H9 (cell line): Measurements from ENCODE around the gene CBLB. TPM values are rescaled to one million over a fixed set of nuclear protein-coding genes. Genes with fewer than 3 reads are reported as not detected.

Experiments
- DNase-seq: peaks from one replicate; pipeline ENCODE4 v3.0.0-alpha.2; 2017
- H2AFZ ChIP-seq: one replicate; pipeline ENCODE4 v1.6.1; 2013; ENCODE audit warnings: mild to moderate bottlenecking, low read length, control low read depth, moderate library complexity
- H2AK5ac ChIP-seq: 2 replicates; pipeline ENCODE4 v1.6.1; 2013; ENCODE audit warnings: low read length, control low read depth, mixed read lengths; ENCODE audit not compliant: insufficient read length
- H2BK120ac ChIP-seq: one replicate; pipeline ENCODE4 v1.6.1; 2013; ENCODE audit warnings: low read depth, mild to moderate bottlenecking, low read length, control low read depth, inconsistent platforms; ENCODE audit not compliant: poor library complexity, severe bottlenecking
- H2BK12ac ChIP-seq: 2 replicates; pipeline ENCODE4 v1.6.1; 2013; ENCODE audit warnings: low read length, control low read depth, mixed read lengths, low read depth; ENCODE audit not compliant: insufficient read length
- H2BK15ac ChIP-seq: 2 replicates; pipeline ENCODE4 v1.6.1; 2013; ENCODE audit warnings: low read depth, low read length, control low read depth
- H2BK20ac ChIP-seq: one replicate; pipeline ENCODE4 v1.6.1; 2013; ENCODE audit warnings: low read depth, mild to moderate bottlenecking, low read length, control low read depth, inconsistent platforms; ENCODE audit not compliant: poor library complexity, severe bottlenecking
- H2BK5ac ChIP-seq: 2 replicates; pipeline ENCODE4 v1.6.1; 2013; ENCODE audit warnings: low read length, control low read depth, mixed read lengths; ENCODE audit not compliant: insufficient read length
- H3K14ac ChIP-seq: 2 replicates; pipeline ENCODE4 v1.6.1; 2013; ENCODE audit warnings: low read length, control low read depth; ENCODE audit not compliant: insufficient read depth
- H3K18ac ChIP-seq: 2 replicates; pipeline ENCODE4 v1.6.1; 2013; ENCODE audit warnings: low read depth, mild to moderate bottlenecking, mixed read lengths, low read length, control low read depth; ENCODE audit not compliant: insufficient read length
- H3K23ac ChIP-seq: 2 replicates; pipeline ENCODE4 v1.6.1; 2013; ENCODE audit warnings: low read length, control low read depth, mixed read lengths, low read depth; ENCODE audit not compliant: insufficient read length
- H3K23me2 ChIP-seq: 2 replicates; pipeline ENCODE4 v1.6.1; 2013; ENCODE audit warnings: low read depth, mild to moderate bottlenecking, mixed read lengths, low read length, control low read depth; ENCODE audit not compliant: insufficient read length, poor library complexity, severe bottlenecking
- H3K27ac ChIP-seq: 2 replicates; pipeline ENCODE4 v1.5.1; 2013; ENCODE audit warnings: low read length, control low read depth, mixed read lengths, low read depth; ENCODE audit not compliant: insufficient read length
- H3K27me3 ChIP-seq: 2 replicates; pipeline ENCODE4 v1.6.1; 2013; ENCODE audit warnings: low read length, control low read depth, inconsistent platforms; ENCODE audit not compliant: insufficient read depth
- H3K4ac ChIP-seq: 2 replicates; pipeline ENCODE4 v1.6.1; 2013; ENCODE audit warnings: low read depth, mild to moderate bottlenecking, control low read depth, inconsistent platforms, low read length, moderate library complexity
- H3K4me1 ChIP-seq: 2 replicates; pipeline ENCODE4 v1.6.1; 2013; ENCODE audit warnings: low read length, control low read depth, inconsistent platforms; ENCODE audit not compliant: insufficient read depth
- H3K4me2 ChIP-seq: 2 replicates; pipeline ENCODE4 v1.6.1; 2013; ENCODE audit warnings: low read length, control low read depth, mixed read lengths; ENCODE audit not compliant: insufficient read length, insufficient read depth
- H3K56ac ChIP-seq: 2 replicates; pipeline ENCODE4 v1.6.1; 2013; ENCODE audit warnings: low read depth, mild to moderate bottlenecking, mixed read lengths, low read length, control low read depth; ENCODE audit not compliant: insufficient read length
- H3K79me1 ChIP-seq: 2 replicates; pipeline ENCODE4 v1.6.1; 2013; ENCODE audit warnings: low read depth, mild to moderate bottlenecking, moderate library complexity, low read length, control low read depth, inconsistent platforms; ENCODE audit not compliant: insufficient read depth, poor library complexity, severe bottlenecking
- H3K79me2 ChIP-seq: 2 replicates; pipeline ENCODE4 v1.6.1; 2013; ENCODE audit warnings: low read length, control low read depth, inconsistent platforms; ENCODE audit not compliant: insufficient read depth
- H3K9ac ChIP-seq: 2 replicates; pipeline ENCODE4 v1.6.1; 2013; ENCODE audit warnings: low read length, control low read depth, mixed read lengths; ENCODE audit not compliant: insufficient read length; ENCODE audit errors: extremely low read depth
- H3K9me3 ChIP-seq: one replicate; pipeline ENCODE4 v1.6.1; 2013; ENCODE audit warnings: low read depth, low read length, inconsistent platforms; ENCODE audit not compliant: control insufficient read depth
- H3T11ph ChIP-seq: one replicate; pipeline ENCODE4 v1.6.1; 2013; ENCODE audit warnings: mild to moderate bottlenecking, low read length, control low read depth, inconsistent platforms
- H4K20me1 ChIP-seq: one replicate; pipeline ENCODE4 v1.6.1; 2013; ENCODE audit not compliant: control insufficient read depth, insufficient read length, insufficient read depth
- H4K5ac ChIP-seq: 2 replicates; pipeline ENCODE4 v1.6.1; 2013; ENCODE audit warnings: low read depth, mild to moderate bottlenecking, mixed read lengths, low read length, control low read depth; ENCODE audit not compliant: insufficient read length
- H4K8ac ChIP-seq: replicated peaks from 2 replicates; pipeline ENCODE4 v1.6.1; 2013; ENCODE audit warnings: low read length, control low read depth, mixed read lengths, low read depth; ENCODE audit not compliant: insufficient read length
- H4K91ac ChIP-seq: 2 replicates; pipeline ENCODE4 v1.6.1; 2013; ENCODE audit warnings: low read depth, mild to moderate bottlenecking, moderate library complexity, mixed read lengths, low read length, control low read depth; ENCODE audit not compliant: insufficient read length
- H3K27ac Mint-ChIP-seq, 3 experiments: 2 replicates in 2 of 3; 3 replicates in 1 of 3; pipeline ENCODE4 v1.8.0; 2020 to 2021; ENCODE audit warnings: mixed read lengths in 3 of 3, mild to moderate bottlenecking in 1 of 3, moderate library complexity in 1 of 3
- H3K27me3 Mint-ChIP-seq: 2 replicates; pipeline ENCODE4 v1.8.0; 2021; ENCODE audit warnings: low read depth, mild to moderate bottlenecking, moderate library complexity, mixed read lengths
- H3K36me3 Mint-ChIP-seq, 3 experiments: 2 replicates in 2 of 3; 3 replicates in 1 of 3; pipeline ENCODE4 v1.8.0; 2020 to 2021; ENCODE audit warnings: low read depth in 3 of 3, mixed read lengths in 3 of 3; ENCODE audit not compliant: insufficient read depth in 1 of 3
- H3K4me1 Mint-ChIP-seq, 2 experiments: 2 replicates each; pipeline ENCODE4 v1.8.0; 2020; ENCODE audit warnings: mixed read lengths in 2 of 2
- H3K4me3 Mint-ChIP-seq, 2 experiments: 2 replicates in 1 of 2; 3 replicates in 1 of 2; pipeline ENCODE4 v1.8.0; 2020 to 2021; ENCODE audit warnings: mild to moderate bottlenecking in 2 of 2, mixed read lengths in 2 of 2, moderate library complexity in 1 of 2
- H3K9me3 Mint-ChIP-seq, 2 experiments: 2 replicates in 1 of 2; 3 replicates in 1 of 2; pipeline ENCODE4 v1.8.0; 2020; ENCODE audit warnings: mild to moderate bottlenecking in 2 of 2, mixed read lengths in 2 of 2, moderate library complexity in 1 of 2
- WGBS: extraction: QIAGEN DNeasy Blood & Tissue Kit; methylation state at CpG from one replicate; pipeline ENCODE4 v1.1.7; 2013; ENCODE audit warnings: missing lambda C conversion rate, low lambda C conversion rate, mixed read lengths; ENCODE audit not compliant: insufficient read length; ENCODE audit errors: extremely low coverage; 5-methylcytosine and 5-hydroxymethylcytosine counted together
- total RNA-seq: library from RNA; stranded (reverse); gene quantifications from 2 replicates; pipeline ENCODE4 v1.2.1, GENCODE V29; 2021
- TF ChIP-seq, protein P1 (sequence below): fragments of 200-600 bp; sonication (generic); conservative IDR thresholded peaks from 3 replicates; pipeline ENCODE4 v1.8.0; 2021; ENCODE audit warnings: antibody characterized with exemption, mild to moderate bottlenecking

CBLB gene
- total RNA-seq, 1 experiment from 2014 or later = 25.7 TPM

DNA sequence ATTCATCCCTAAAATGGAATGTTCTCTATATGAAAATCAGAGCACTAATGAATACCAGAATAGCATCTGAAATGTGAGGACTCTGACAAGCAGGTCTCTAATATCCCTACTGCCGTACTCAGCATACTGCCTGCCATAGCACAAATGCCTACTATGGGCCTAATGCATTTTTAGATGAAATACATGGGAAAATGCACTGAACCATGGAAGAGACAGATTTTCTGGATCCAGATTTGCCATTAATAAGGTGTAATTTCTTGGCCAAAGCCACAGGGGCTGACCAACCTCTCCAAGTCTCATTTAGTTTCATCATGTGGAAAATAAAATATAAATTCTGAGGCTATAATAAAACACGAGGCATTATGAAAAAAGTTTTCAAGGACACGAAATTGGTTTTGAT, 123.8 kb downstream of the CBLB start:
- Histone ChIP-seq H3K4me2 (no peak overlapping the region), H3K23me2 (no peaks in the 10 kb centered on the region), H3K9me3 (no peaks in the 10 kb centered on the region), H2BK120ac (no peak overlapping the region), H4K20me1 (no peaks in the 10 kb centered on the region), H3K9ac (no peak overlapping the region), H3K79me1 (no peaks in the 10 kb centered on the region), H3K4me1 (no peaks in the 10 kb centered on the region; the same call in 1 of the 2 replicates), H3K23ac (no peak overlapping the region), H4K5ac (no peak overlapping the region), H4K8ac (no peak overlapping the region), H2BK15ac (no peak overlapping the region), H2AFZ (no peak overlapping the region), H3K4ac (no peak overlapping the region), H3K27me3 (no peaks in the 10 kb centered on the region), H3K79me2 (no peaks in the 10 kb centered on the region), H2BK5ac (no peak overlapping the region), H3T11ph (no peak overlapping the region), H4K91ac (no peak overlapping the region), H2AK5ac (no peak overlapping the region), H3K18ac (no peak overlapping the region), H3K27ac (no peak overlapping the region), H3K14ac (no peak overlapping the region), H3K56ac (no peak overlapping the region), H2BK12ac (no peak overlapping the region), H2BK20ac (no peak overlapping the region)
- TF ChIP-seq, protein P1, sequence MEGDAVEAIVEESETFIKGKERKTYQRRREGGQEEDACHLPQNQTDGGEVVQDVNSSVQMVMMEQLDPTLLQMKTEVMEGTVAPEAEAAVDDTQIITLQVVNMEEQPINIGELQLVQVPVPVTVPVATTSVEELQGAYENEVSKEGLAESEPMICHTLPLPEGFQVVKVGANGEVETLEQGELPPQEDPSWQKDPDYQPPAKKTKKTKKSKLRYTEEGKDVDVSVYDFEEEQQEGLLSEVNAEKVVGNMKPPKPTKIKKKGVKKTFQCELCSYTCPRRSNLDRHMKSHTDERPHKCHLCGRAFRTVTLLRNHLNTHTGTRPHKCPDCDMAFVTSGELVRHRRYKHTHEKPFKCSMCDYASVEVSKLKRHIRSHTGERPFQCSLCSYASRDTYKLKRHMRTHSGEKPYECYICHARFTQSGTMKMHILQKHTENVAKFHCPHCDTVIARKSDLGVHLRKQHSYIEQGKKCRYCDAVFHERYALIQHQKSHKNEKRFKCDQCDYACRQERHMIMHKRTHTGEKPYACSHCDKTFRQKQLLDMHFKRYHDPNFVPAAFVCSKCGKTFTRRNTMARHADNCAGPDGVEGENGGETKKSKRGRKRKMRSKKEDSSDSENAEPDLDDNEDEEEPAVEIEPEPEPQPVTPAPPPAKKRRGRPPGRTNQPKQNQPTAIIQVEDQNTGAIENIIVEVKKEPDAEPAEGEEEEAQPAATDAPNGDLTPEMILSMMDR = no peak
- no peak overlapping the region for H3K4me3 Mint-ChIP-seq
- no peaks in the 10 kb centered on the region; a peak in 2 of 5 replicates for H3K9me3 Mint-ChIP-seq
- H3K4me1 Mint-ChIP-seq = peaks cover 11 to 12% of the 10 kb centered on the region in 2 experiments
- H3K36me3 Mint-ChIP-seq = peaks cover 11 to 19% (median 11%) of the 10 kb centered on the region in 3 experiments
- H3K27ac Mint-ChIP-seq = no peak overlapping the region
- no CpG with 5 or more reads among the region's 3 CpGs for WGBS
- no peak for DNase-seq
- H3K27me3 Mint-ChIP-seq = no peaks in the 10 kb centered on the region
